Measurements from ENCODE around the gene SSU72.
A peak's percentile ranks its signal among the peaks of the same experiment; 100 is the strongest.
"Not testable (repeated sequence)": the region's sequence is repeated elsewhere in the genome, so short reads cannot be mapped to it uniquely, and the experiment has no call there.

Gene SSU72

DNA sequence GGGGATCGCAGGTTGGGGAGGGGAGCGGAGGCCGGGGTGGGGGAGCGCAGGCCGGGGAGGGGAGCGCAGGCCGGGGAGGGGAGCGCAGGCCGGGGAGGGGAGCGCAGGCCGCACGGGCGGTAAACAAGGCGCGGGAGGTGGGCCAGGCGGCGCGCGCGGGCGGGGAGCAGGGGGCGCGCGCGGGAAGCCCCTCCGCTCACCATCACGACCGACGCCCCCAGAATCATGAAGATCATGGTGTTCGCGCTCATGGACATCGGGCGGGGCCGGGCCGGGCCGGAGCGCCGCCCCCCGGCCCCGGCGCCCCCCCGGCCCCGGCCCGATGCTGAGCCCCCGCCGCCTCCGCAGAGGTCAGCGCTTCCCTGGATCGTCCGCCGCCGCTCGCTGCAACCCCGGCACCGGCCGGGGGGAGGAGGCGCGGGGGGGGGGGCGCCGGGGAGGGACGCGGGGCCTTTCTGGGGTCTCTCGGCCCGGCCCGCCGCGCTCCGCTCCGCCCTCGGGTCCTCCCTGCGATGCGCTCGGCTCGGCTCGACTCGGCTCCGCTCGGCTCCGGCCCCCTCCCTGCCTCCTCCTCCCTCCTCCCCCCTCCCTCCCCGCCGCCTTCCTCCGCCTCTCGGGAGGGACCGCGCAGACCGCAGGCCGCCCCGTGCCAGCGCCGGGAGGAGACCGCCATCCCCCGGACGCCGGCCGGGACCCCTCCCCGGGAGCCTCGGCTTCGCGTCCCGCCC lies 34.4 kb downstream of the SSU72 start, which contains the start of gene TMEM240:
Gene TMEM240 (minus strand): TSS at position 535 of the 728 bp plus-strand sequence. CDS start 278 bp downstream, at position 257.
- peak; percentile 62 for DNase-seq

DNA sequence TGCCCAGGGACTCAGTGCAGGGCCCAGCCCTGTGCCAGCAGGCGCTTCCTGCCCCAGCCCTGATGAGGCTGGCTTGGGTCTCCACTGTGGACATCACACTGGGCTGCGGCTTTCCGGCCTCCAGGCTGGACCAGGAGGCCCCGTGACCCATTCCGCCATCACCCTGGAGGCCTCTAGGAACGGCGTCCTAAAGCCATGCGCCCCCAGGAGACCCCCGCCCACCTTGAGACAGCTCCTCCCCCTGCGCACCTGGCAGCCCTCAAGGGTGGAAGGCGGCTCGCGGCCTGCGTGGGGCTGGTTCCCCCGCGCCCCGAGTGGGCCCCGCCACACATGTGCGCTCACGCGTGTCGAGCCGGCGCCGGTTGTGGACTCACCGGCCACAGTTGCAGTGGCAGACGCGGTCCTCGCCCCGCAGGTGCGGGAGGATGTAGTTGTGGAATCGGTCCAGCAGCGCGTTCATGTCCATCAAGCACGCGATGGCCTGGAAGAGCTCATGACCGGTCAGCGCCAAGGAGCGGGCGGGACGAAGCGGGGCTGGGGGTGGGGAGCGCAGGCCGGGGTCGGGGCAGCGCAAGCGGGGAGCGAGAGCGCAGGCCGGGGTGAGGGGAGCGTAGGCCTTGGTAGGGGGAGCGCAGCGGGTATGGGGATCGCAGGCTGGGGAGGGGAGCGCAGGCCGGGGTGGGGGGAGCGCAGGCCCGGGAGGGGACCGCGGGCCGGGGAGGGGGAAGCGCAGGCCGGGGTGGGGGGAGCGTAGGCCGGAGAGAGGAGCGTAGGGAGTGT lies 35.2 kb downstream of the SSU72 start:
- DNase-seq: no peak

DNA sequence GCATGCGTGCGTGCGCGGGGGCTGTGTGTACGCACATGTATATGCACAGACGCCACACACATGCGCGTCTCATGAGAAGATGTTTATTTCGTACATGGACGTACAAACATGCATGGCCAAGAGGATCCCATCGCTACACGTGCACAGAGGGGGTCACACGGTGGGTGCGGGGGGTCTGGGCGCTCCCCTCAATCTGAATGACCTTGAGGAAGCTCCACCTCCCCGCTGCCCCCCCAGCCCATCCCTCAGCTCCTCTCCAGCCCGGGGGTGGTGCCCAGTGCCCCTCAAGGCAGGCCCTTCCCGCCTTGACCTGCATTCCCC lies 35.7 kb downstream of the SSU72 start:
- no peak for DNase-seq

DNA sequence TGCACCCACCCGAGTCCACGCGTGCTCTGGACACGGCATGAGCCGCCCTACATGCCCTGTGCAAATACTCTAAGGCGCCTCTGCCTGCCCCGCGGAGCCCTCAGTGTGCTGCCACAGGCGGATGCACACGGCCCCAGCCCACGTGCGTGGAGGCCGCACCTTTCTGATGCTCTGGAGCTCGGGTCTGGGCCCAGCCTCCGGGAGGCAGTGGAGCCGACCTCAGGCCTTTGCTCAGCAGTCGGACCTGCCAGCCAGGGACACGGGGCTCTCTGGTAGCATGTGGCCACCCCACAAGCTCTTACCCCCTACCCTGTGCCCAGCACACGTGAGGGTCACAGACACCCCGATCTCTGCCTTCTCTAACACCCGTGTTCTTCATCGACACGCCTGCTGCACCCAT lies 36.3 kb downstream of the SSU72 start:
- DNase-seq: no peak

DNA sequence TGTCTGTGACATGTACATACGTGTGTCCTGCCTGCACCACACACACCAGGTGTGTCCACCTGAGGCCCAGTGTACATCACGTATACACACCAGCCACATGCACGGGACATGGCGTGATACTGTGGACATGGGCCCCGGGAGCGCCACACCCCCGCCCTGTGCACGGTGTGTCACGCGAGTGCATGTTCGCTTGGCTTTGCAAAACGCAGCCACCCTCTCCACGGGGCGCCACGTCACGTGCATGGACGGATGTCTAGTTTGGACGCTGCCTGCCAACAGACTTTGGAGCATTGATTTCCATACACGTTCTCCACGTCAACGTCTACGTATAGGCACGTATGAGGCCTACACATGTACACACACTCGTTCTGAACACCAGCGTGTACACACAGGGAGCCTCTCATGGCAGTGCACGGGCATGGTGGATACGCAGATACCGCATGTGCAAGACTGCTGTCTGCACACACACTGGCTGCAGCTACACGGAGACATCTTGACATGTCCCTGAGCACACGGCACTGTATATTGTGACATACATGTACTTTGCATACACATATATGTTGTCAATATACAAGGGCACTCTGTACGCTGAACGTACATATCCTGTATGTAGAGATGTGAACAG lies 36.9 kb downstream of the SSU72 start:
- DNase-seq: no peak

DNA sequence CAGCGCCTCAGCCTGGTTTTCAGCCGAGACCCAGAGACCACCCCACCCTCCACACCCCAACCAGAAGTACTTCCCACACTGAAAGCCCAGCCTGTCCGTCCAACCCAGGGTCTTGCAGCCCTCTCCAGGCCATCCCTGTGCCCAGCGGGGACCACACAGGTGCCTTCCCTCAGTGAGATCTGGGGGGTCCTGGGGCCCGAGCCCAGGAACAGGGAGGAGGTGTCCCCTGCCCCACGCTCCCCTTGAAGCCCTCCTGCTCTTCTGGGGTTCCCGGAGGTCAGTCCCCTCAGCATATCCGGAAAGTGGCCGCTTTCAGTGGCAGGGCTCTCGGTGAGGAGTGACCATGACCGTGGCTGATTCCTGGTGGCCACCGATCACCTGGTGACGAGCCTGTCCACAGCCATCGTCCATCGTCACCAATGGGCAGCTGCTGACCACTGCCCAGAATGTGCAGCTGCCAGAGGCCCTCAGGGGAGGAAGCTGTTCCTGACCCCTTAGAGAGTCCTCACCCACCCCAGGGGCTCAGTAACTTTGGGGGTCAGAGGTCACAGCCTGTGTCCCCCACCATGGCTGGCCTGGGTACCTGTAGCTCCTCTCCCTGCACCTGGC lies 37.6 kb downstream of the SSU72 start:
- DNase-seq: no peak

DNA sequence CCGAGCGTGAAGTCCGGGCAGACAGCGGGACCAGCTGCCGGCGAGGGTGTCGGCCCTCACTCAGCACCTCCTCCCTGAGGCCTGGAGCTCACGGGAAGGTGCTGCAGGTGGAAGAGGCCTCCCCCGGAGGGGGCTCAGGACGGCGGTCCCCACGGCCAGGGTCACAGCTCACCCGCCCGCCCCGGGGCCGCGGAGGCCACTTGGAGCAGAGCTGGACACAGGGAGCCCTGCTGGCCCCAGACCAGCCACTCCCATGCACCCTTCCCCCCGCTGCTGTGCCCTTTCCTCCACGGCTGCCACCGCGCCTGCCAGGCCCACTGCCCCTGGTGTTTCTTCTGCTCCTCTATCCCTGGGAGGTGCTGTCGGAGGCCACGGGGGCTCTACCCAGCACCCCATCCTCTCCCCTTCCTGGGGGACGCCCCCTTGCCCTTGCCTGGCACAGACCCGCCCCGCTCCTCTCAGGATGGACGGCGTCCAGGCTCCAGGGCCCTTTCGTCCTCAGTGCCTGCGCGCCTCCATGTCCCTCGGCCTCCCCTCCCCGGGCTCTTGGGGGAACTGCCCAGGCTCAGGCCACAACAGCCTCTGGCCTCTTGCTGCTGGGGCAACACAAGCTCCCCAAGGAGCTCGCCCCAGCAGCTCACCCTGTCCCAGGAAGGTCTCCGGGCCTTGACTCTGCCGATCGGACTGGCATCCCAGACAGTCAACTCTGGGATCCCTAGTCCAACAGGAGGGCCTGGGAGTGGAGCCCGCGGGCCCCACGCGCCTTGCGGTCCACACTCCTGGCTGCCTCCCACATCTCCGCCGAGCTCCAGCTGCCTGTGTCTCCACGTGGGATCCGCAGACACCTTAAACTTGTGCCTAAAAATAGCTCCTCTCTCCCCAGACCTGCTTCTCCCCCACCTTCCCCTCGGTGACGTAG lies 38.4 kb downstream of the SSU72 start:
- DNase-seq: no peak

DNA sequence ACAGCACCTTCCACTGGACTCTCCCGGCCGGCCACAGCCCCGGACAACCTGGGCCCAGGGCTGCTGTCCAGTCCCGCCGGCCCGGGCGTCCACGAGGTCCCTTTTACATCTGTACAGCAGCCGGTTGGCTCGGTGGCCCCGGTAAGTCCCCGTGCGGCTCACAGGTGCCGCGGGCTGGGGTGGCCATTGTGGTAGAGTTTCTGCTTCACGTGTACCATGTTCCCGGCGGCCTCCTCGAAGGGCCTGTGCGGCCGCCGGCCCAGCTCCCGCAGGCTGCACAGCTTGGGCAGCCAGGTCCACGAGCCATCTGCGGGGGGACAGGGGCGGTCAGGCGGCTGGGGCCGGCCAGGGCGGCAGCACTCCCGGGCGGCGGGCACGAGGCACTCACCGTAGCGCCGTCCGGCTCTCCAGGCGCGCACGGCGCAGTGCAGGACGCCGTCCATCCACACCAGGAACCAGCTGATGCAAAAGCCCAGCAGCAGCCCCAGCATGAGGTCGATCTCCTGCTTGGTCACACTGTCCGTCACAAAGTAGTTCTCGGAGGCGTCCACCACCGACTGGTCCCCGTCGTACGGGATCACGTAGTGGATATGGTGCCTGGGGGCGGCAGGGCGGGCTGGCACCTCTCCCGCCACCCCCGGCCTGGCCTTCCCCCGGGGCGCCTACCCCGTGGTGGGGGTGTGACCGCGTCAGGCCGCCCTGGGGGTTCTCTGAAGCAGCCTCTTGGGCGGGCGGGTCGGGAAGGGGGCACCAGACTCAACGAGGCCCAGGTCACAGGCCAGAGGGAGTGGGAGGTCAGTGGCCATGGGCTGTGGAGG lies 39.3 kb downstream of the SSU72 start:
- no peak for DNase-seq

DNA sequence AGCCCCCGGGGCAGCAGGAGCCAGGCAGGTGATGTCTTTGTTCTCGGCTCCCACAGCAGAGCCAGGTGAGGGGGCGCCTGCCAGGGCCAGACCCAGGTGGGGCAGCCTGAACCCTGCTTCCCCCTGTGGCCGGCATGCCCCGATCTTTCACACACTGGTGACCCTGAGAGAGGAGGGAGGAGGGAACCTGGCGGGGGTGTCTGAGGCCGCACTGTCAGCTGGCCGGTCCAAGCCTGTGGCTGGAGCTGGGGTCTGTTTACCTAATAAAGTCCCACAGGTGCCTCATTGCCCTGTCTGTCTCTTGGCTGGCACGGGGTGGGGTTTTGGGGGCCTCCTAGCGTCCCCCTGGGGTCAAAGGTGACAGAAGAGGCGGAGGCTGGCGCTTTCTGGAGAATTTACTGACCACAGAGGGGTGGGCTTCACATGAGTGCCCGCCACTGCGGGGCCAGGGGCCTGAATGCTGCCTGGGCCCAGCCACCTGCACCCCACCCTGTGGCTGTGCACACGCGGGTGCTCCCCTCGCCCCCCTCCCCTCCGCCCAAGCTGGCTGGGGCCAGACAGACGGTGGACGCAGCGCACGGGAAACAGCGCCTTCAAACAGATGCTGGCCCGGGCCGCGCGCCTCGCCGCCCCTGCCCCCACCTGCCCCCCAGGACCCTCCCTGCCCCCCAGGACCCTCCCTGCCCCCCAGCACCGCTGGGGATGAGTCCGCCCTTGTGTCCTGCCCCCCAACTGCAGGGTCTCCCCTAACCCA lies 40.1 kb downstream of the SSU72 start:
- no peak for DNase-seq

DNA sequence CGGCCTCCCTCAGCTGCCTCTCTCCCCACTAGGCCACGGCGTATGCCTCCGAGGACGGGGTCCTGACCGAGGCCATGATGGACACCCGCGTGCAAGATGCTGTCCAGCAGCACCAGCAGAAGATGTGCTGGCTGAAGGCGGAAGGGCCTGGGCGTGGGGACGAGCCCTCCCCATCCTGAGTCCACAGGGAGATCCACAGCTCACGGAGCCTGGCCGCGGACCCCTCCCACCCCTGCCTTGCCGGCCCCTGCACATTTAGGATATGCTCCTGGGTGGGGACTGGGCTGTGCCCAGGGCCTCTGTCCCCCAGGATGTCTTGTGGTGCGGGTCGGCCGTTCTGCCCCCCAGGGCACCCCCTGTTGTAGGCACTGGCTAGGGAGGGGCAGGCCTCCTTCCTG lies 40.8 kb downstream of the SSU72 start:
- not testable (repeated sequence) for DNase-seq

DNA sequence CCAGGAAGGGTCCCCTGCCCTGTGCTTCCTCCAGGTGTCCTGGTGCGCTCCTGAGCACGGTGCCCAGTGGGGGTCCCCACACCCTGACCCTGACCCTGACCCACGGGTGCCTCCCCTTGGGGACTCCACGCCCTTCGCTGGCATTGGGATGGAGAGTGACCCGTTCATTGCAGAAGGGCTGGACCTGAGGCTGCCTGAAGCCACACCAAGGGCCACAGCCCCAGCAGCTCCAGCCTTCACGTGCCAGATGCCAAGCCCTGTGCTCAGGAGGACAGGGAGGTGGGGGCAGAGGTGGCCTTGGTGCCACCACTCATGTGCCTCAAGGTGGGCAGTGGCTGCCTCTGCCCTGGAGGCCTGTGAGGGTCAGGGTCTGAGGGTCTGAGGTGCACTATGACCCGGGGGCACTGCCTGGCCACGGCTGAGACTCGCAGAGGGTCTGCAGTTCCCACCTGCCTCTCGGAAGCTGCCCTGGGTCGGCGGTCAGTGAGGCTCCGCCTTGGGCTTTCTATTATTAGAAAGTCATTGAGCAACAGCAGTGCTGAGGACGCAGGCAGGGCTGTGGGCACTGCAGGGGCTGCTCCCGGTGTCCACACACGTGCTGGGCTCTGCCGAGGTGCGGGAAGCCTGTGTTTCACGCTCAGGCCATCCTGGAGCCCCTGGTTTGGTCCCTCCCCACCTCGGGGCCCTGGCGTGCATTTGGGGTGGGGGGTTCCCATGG lies 41.3 kb downstream of the SSU72 start:
- not testable (repeated sequence) for DNase-seq

DNA sequence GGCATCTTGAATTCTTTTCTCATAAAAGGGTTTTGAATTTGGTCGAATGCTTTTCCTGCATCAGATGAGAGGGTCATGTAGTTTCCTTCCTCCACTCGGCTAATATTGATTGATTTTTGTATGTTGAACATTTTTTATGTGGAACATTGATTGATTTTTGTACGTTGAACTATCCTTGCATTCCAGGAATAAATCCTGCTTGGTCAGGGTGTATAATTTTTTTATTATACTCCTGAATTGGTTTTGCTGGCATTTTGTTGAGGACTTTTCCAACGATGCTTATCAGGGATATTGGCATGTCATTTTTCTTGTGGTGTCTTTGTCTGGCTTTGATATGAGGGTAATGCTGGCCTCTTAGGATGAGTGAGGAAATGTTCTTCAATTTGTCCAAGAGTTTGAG lies 42.7 kb downstream of the SSU72 start:
- no peak for DNase-seq

DNA sequence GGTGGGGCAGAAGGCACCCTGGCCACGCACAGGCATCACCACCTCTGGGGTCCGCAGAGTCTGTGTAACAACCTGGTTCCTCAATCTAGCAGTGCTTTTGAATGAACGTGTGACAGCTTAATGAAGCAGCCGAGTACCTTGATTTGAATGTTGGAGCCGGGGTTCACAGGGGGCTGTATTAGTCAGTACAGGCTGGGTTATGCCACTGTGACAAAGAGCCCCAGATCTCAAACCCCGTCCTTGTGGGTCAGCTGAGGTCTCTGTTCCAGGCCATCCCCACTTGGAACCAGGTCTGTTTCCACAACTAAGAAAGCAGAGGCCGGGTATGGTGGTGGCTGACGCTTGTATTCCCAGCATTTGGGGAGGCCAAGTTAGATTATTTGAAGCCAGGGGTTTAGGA lies 44.7 kb downstream of the SSU72 start:
- no peak for DNase-seq

DNA sequence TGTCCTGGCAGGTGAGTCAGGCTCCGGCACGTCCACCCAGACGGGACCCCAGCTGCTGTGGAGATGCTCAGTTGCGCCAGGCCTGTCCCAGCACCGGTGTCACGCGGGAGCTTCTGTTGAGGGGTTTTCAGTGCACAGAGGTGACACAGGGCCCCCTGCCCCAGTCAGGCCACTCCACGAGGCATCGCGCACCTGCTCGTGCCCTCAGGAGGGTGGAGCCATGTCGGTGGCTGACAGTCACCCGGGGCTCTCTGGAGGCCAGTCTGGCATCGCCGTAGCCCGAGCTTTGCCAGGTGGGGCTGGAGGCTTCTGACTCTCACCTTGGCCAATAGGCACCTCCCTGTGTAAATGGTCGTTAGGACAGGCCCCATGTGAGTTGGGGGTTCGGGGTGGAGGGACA lies 45.3 kb downstream of the SSU72 start:
- DNase-seq: no peak

DNA sequence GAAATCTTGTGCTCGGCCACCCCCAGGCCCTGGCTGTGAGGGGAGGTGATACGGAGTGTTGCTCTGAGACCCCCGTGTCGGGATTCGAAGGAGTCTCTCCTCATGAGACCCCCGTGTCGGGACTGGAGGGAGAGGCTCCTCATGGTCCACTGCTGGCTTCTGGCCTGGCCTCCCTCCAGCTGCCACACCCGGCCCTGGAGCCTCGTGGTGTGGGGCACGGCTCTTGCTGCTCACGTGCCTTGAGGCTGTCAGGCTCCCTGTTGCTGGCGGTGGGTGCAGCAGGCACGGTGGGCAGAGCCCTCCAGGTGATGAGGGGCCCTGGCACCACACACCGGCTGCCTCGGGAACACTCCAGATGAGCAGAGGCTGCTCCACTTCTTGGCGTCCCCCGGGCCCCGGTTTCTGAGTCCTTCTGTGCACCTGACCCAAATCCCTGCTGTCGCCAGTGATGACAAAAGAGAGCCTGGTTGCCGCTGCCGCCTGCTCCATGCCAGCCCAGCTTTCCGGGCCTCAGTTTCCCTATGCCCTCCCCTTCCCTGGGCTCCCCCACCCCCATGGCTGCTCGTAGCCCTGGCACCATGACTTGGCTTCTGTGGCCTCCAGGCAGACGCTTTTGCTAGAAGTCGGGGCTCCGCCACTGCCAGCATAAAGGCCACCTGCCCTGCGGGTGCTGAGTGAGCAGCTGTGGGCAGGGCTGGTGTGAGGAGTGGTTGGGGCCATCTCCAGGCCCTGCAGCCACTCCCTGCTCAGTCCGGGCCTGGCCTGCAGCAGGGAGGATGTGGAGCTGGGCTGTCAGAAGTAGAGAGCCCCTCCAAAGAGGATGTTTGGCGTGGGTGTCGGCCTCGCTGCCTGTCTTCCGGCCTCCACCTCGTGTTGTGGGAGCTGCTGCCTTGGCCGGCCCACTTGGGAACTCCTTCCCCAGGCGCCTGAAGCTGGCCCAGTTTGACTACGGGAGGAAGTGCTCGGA lies 46.1 kb downstream of the SSU72 start:
- no peak for DNase-seq

DNA sequence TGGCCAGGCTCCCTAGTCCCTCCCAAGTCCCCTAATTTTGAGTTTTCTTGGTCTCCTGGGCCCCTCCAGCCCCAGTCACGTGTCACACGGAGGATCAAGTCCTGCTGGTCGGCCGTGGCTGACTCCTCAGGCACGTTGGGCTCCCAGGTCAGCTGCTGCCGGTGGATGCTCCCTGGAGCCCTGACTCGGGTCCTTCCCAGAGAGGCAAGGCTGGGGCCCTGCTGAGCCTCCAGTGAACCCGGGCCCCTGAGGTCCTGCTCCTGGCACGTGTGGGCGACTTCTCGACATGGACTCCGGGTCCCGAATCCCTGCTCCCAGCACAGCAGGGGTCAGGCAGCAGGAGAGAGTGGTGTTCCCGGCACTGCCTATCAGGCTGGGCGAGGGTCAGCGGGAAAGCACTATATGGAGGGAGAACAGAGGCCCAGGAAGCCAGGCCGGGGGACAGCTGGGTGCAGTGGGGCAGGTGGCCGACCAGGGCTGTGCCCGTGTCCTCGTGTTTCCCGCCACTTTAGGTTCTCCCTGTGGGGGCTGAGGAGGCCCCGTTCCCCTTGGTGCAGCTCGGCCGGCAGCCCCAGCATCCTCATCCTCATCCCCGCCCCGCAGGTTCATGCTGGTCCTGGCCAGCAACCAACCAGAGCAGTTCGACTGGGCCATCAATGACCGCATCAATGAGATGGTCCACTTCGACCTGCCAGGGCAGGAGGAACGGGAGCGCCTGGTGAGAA lies 47.4 kb downstream of the SSU72 start:
- no peak for DNase-seq

DNA sequence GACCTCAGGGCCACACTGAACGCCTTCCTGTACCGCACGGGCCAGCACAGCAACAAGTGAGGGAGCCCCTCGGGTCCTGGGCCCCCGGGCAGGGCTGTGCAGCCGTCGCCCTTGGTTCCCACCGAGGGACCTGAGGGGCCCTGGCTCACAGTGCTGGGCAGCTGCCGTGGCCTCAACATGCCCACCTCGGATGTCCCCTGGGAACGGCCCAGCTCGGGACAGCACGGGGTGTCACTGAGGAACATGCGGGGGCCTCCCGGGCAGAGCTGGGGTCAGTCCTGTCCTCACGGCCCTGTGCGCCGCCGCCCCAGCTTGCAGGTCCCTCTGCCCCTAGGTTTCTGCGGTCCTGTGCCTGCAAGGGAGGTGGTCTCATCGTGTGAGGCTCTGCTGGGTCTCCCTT lies 48.2 kb downstream of the SSU72 start:
- DNase-seq: not testable (repeated sequence)

DNA sequence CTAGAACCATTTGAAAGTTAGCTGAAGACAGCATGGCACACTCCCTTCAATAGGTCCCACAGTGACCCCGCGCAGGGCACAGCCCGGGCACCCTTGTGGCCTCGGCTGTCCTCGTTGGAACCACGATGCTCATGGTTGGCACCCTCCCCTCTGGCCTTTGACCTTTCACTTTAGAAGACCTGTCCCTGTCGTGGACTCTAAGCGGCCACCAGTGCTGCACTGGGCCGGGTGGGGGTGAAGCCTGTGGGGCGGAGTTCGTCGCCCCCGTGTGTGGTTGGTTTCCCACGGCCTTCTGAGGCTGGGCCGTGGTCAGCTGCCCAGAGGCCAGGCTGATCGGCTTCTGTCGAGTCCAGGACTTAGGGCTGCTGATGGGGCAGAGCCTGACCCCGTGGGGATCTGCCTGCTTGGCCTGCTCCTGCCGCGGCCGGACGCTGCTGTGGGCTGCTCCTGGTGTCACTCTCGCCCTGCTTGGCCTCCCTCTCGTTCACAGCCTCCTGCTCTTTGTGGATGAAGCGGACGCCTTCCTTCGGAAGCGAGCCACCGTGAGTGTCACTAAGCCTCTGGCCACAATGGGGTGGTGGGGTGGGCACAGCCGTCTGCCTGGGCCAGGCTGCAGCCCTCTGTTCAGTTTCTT lies 49.8 kb downstream of the SSU72 start:
- not testable (repeated sequence) for DNase-seq
